A673 (cell line): ENCODE data around the gene TMEM221. TPM values are rescaled to one million over a fixed set of nuclear protein-coding genes. Genes with fewer than 3 reads are reported as not detected.

Source experiments
- BruUV-seq: library from RNA; stranded (reverse); fragments of 400-500 nt; replicated peaks from 2 replicates; lab custom pipeline; 2021; lab: Mats Ljungman, UMichigan
- CTCF ChIA-PET: fragments of 300-600 bp; sonication (Branson Sonifier 250); formaldehyde crosslinking; loops from one replicate; lab custom pipeline; 2022; ENCODE audit warnings: antibody characterized with exemption; lab: Charles Lee
- POLR2A ChIA-PET: fragments of 300-600 bp; sonication (Branson Sonifier 250); formaldehyde crosslinking; loops from one replicate; lab custom pipeline; 2022; ENCODE audit warnings: antibody characterized with exemption; ENCODE audit not compliant: low non-redundant PET; lab: Charles Lee
- DNase-seq: peaks from one replicate; pipeline ENCODE4 v3.0.0-alpha.2; 2015; ENCODE audit warnings: low spot score
- H3K27ac ChIP-seq: fragments of 200-600 bp; sonication (generic); 2 replicates; pipeline ENCODE4 v1.5.1; 2016; ENCODE audit warnings: mixed run types, low read depth, mild to moderate bottlenecking, mixed read lengths, antibody characterized with exemption, low read length; ENCODE audit not compliant: poor library complexity, severe bottlenecking
- H3K27me3 ChIP-seq: fragments of 200-600 bp; sonication (generic); replicated peaks from 2 replicates; pipeline ENCODE4 v1.6.1; 2017; ENCODE audit warnings: mixed run types, low read depth, mild to moderate bottlenecking, mixed read lengths, antibody characterized with exemption, low read length; ENCODE audit not compliant: insufficient read depth, poor library complexity
- H3K36me3 ChIP-seq: fragments of 200-600 bp; sonication (generic); 2 replicates; pipeline ENCODE4 v1.6.1; 2016; ENCODE audit warnings: mixed run types, mild to moderate bottlenecking, mixed read lengths, antibody characterized with exemption, low read length; ENCODE audit not compliant: insufficient read depth, poor library complexity, severe bottlenecking
- H3K4me1 ChIP-seq: fragments of 200-600 bp; sonication (generic); 2 replicates; pipeline ENCODE4 v1.6.1; 2017; ENCODE audit warnings: mixed run types, mild to moderate bottlenecking, mixed read lengths, antibody characterized with exemption, low read length; ENCODE audit not compliant: insufficient read depth, poor library complexity, severe bottlenecking
- H3K4me3 ChIP-seq: fragments of 200-600 bp; sonication (generic); 2 replicates; pipeline ENCODE4 v1.5.1; 2016; ENCODE audit warnings: low read depth, mixed run types, mild to moderate bottlenecking, mixed read lengths, low read length; ENCODE audit not compliant: poor library complexity, severe bottlenecking
- H3K9me3 ChIP-seq: fragments of 200-600 bp; sonication (generic); 2 replicates; pipeline ENCODE4 v1.6.1; 2016; ENCODE audit warnings: mixed run types, low read depth, mild to moderate bottlenecking, mixed read lengths, antibody characterized with exemption, low read length; ENCODE audit not compliant: poor library complexity, severe bottlenecking
- EZH2 ChIP-seq: fragments of 200-600 bp; sonication (generic); IDR thresholded peaks from 2 replicates; pipeline ENCODE4 v1.6.1; 2017; ENCODE audit warnings: borderline replicate concordance, low read depth, mild to moderate bottlenecking, mixed read lengths, antibody characterized with exemption, low read length; ENCODE audit not compliant: poor library complexity, severe bottlenecking
- intact Hi-C: fragments of 100-400 bp; cut with micrococcal nuclease; formaldehyde crosslinking; loops from one replicate; pipeline ENCODE4 v1.10.0; 2022; ENCODE audit not compliant: unreplicated experiment
- total RNA-seq: library from RNA; stranded (reverse); gene quantifications from 2 replicates; pipeline ENCODE4 v1.2.3, GENCODE V29; 2021
- TF ChIP-seq, protein P1 (sequence below): fragments of 300-800, 200-600 bp; sonication (generic); conservative IDR thresholded peaks from 2 replicates; pipeline ENCODE4 v1.5.1; 2017; ENCODE audit warnings: low read depth, mild to moderate bottlenecking, antibody characterized with exemption, low read length, moderate library complexity, mixed read lengths

Gene TMEM221
- total RNA-seq, 1 experiment from 2014 or later: not detected

DNA sequence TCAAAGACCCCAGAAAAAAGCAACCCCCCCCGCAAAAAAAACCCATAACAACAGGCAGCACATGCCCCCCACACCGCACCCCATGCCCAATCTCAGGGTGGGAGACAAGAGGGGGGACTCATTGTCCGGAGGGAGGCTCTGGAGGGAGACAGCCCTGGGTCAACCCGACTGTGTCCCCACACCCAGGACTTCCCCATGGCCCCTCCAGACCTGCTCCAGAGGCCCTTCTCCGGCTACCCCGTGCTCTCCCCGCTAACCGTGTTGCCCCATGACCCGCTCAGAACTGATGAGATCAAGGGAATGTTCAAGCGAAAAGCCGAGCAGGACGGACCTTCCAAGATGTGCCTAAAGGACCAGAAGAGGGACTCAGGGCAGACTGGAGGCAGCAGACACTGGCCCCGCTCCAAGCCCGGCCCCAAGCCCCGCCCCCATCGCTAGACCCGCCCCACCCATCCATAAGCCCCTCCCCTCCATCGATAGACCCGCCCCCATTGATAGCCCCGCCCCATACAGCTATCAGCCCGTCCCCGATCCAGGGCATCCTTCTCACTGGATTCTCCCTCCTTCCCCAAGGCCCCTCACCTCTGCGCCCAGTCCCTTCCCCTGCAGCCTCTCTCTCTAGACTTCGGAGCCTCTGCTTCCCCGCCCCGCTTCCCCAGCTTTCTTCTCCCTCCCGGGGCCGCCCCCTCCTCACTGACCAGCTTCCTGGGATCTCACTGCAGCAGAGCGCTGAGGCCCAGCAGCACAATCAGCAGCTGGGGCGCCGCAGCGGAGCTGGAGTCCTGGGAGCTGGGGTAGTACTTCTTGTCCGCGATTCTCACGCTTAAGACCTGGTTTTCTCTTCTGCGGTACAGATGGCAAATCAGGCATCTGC lies 45.2 kb downstream of the TMEM221 start:
- intact Hi-C loops: no loop called here
- H3K4me3 ChIP-seq: no peak overlapping the region
- H3K9me3 ChIP-seq: no peaks in the 10 kb centered on the region
- no peak for DNase-seq
- no peaks in the 10 kb centered on the region for H3K27me3 ChIP-seq
- peaks cover 13% of the 10 kb centered on the region for H3K4me1 ChIP-seq
- no peaks in the 10 kb centered on the region for H3K36me3 ChIP-seq
- H3K27ac ChIP-seq: no peak overlapping the region
- BruUV-seq: no TSS peak
- CTCF ChIA-PET: interaction anchor here (0.5 to 0.6 kb wide), 6 partner anchors 17 to 849 kb away, joined by 3 to 9 read pairs (median 5); no protein-coding TSS in a partner anchor
- no peak for TF ChIP-seq EZH2
- TF ChIP-seq, protein P1, sequence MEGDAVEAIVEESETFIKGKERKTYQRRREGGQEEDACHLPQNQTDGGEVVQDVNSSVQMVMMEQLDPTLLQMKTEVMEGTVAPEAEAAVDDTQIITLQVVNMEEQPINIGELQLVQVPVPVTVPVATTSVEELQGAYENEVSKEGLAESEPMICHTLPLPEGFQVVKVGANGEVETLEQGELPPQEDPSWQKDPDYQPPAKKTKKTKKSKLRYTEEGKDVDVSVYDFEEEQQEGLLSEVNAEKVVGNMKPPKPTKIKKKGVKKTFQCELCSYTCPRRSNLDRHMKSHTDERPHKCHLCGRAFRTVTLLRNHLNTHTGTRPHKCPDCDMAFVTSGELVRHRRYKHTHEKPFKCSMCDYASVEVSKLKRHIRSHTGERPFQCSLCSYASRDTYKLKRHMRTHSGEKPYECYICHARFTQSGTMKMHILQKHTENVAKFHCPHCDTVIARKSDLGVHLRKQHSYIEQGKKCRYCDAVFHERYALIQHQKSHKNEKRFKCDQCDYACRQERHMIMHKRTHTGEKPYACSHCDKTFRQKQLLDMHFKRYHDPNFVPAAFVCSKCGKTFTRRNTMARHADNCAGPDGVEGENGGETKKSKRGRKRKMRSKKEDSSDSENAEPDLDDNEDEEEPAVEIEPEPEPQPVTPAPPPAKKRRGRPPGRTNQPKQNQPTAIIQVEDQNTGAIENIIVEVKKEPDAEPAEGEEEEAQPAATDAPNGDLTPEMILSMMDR: no peak
- POLR2A ChIA-PET: interaction anchor here (0.6 kb wide), 1 partner anchor 13 kb away, joined by 10 read pairs; no protein-coding TSS in a partner anchor

DNA sequence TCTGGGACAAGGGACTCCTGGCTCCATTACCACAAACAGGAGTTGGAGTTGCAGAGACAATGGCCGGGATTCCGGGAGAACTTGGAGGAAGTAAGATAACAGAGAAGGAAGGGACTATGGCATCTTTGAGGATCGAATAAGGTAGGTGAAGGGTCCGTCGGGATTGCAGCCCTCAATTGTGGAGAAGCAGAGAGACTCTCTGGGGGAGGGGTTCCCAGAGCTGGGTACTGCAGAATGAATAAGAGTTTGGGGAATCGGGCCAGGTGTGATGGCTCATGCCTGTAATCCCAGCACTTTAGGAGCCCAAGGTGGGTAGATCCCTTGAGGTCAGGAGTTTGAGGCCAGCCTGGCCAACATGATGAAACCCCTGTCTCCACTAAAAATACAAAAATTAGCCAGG lies 46.8 kb downstream of the TMEM221 start:
- Histone ChIP-seq H3K9me3 (no peaks in the 10 kb centered on the region), H3K27me3 (no peaks in the 10 kb centered on the region), H3K4me3 (no peak overlapping the region), H3K27ac (no peak overlapping the region), H3K36me3 (no peaks in the 10 kb centered on the region), H3K4me1 (peaks cover 13% of the 10 kb centered on the region)
- no TSS peak for BruUV-seq
- TF ChIP-seq, protein P1: no peak
- TF ChIP-seq EZH2: no peak
- intact Hi-C loops: no loop called here
- no peak for DNase-seq
- POLR2A ChIA-PET: no interaction called here
- CTCF ChIA-PET: no interaction called here

DNA sequence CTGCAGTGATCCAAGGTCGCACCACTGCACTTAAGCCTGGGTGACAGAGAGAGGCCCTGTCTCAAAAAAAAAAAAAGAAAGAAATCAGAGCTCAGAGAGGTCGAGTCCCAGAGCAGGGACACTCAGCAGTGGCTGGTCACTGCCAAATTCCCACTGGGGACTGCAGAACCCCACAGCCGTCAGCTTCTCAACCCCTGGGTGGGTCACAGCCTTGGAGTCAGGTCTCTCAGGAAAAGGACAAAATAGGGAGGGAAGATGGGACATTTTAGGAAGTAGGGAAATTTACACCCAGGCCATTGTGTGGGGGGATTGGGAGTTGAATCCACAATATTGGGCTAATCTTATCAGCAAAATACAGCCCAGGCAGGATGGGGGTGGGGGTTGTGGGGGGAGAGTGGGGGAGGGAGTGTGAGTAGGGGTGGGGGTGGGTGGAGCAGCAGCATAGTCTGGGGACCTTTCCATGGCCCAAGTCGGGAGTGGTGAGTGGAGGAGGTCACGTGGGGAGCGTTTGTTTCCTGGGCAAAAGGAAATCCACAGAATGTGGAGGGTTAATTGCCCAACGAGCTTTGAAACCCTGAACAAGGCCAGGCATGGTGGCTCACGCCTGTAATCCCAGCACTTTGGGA lies 49.5 kb downstream of the TMEM221 start:
- ChIA-PET CTCF (no interaction called here), POLR2A (no interaction called here)
- BruUV-seq: no TSS peak
- Histone ChIP-seq H3K4me1 (peaks cover 4% of the 10 kb centered on the region), H3K36me3 (no peaks in the 10 kb centered on the region), H3K27me3 (no peaks in the 10 kb centered on the region), H3K4me3 (no peak overlapping the region), H3K9me3 (no peaks in the 10 kb centered on the region), H3K27ac (no peak overlapping the region)
- intact Hi-C loops: no loop called here
- DNase-seq: no peak
- TF ChIP-seq, protein P1: no peak
- TF ChIP-seq EZH2: no peak
